ENCODE measurements around the gene SPRR2A. TPM values are rescaled to one million over a fixed set of nuclear protein-coding genes. Genes with fewer than 3 reads are reported as not detected.

Gene SPRR2A
- total RNA-seq (not detected), polyA plus RNA-seq (1 to 10 TPM in 1 of 3 donors, under 1 TPM in 1, not detected in 1; 0.42 to 2.4 TPM)

DNA sequence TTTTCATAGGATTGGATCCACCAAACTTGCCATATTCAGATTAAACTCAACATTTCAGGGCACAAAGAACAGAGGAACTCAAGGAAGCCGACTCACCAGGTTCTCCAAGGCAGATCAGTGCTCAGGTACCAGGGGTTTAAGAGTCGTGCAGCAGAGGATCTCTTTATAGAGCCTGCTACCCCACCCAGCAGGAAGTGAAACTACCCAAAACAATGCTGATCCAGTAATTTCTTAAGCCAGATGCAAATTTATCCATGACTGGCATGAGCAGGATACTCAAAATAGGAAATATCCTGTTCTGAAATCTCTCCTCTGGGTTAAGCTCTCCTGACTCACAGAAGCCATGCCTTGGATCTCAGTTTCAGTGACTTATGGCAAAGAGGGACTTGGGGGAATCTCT is at the start of gene SPRR2A:
Gene SPRR2A (minus strand): TSS at position 138 of the 400 bp plus-strand sequence. CDS start 777 bp downstream, outside the sequence.
- no peaks in the 10 kb centered on the region for H3K27me3 ChIP-seq
- intact Hi-C loops (cut with DNase I), result no loop called here
- DNase-seq, result no peak
- no peaks in the 10 kb centered on the region for H3K36me3 ChIP-seq
- no peak for TF ChIP-seq POLR2A (IDR thresholded peaks at IDR 0.05)
- no peak for TF ChIP-seq POLR2AphosphoS5 (IDR thresholded peaks at IDR 0.05)
- no peak for TF ChIP-seq EP300 (IDR thresholded peaks at IDR 0.05)
- TF ChIP-seq, protein P1, sequence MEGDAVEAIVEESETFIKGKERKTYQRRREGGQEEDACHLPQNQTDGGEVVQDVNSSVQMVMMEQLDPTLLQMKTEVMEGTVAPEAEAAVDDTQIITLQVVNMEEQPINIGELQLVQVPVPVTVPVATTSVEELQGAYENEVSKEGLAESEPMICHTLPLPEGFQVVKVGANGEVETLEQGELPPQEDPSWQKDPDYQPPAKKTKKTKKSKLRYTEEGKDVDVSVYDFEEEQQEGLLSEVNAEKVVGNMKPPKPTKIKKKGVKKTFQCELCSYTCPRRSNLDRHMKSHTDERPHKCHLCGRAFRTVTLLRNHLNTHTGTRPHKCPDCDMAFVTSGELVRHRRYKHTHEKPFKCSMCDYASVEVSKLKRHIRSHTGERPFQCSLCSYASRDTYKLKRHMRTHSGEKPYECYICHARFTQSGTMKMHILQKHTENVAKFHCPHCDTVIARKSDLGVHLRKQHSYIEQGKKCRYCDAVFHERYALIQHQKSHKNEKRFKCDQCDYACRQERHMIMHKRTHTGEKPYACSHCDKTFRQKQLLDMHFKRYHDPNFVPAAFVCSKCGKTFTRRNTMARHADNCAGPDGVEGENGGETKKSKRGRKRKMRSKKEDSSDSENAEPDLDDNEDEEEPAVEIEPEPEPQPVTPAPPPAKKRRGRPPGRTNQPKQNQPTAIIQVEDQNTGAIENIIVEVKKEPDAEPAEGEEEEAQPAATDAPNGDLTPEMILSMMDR (IDR thresholded peaks at IDR 0.05), result no peak
- 40 to 52% methylated on average over 2 of the region's 2 CpGs for WGBS, 2 donors
- H3K27ac ChIP-seq, result no peak within 1 kb of the TSS
- peaks cover 0 to 3% (median 0%) of the 10 kb centered on the region in 4 donors for H3K9me3 ChIP-seq
- H3K4me3 ChIP-seq, result no peak within 1 kb of the TSS
- no peaks in the 10 kb centered on the region for H3K4me1 ChIP-seq

DNA sequence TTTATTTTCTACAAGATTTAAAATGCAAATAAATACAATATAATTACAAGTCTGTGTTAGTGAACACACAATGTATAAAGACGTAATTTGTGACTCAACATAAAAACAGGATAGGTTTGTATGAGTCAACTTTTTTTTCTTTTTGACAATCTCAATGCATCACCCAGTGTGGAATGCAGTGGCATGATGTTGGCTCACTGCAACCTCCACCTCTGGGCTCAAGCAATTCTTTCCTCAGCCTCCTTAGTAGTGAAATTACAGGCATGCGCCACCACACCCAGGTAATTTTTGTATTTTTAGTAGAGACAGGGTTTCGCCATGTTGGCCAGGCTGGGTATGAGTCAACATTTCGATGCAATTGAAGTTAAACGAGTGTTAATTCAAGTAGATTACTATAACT is 42.9 kb upstream of the SPRR2A start:
- WGBS, 2 donors, result 73 to 87% methylated on average over 5 of the region's 5 CpGs
- H3K36me3 ChIP-seq, result no peaks in the 10 kb centered on the region
- intact Hi-C loops (cut with DNase I), result no loop called here
- no peaks in the 10 kb centered on the region for H3K4me1 ChIP-seq
- DNase-seq, result no peak
- no peaks in the 10 kb centered on the region for H3K9me3 ChIP-seq
- H3K4me3 ChIP-seq, result no peak overlapping the region
- no peaks in the 10 kb centered on the region for H3K27me3 ChIP-seq
- TF ChIP-seq EP300 (IDR thresholded peaks at IDR 0.05), result no peak
- TF ChIP-seq POLR2AphosphoS5 (IDR thresholded peaks at IDR 0.05), result no peak
- TF ChIP-seq, protein P1 (IDR thresholded peaks at IDR 0.05), result no peak
- TF ChIP-seq POLR2A (IDR thresholded peaks at IDR 0.05), result no peak
- H3K27ac ChIP-seq, result no peak overlapping the region

DNA sequence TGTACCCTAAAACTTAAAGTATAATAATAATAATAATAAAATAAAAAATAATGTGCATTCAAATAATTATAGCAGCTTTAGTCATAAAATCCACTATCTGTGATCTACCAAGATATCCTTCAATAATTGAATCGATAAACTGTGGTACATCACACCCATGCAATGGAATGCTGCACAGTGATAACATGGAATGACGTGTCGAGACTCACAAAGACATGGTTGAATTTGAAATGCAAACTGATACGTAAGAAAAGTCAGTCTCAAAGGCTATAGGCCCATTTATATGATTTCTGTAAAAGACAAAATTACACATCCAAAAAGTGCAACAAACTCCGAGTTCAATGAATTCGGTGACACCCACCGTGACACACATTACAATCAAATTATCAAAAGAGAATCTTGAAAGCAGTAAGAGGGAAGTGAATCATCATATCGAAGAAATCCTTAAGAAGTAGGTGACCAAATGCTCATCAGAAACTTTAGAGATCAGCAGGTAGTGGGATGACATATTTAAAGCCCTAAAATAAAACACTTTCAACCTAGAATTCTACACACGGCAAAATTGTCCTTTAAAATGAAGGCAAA is 42.2 kb upstream of the SPRR2A start:
- Histone ChIP-seq H3K27me3 (no peaks in the 10 kb centered on the region), H3K27ac (no peak overlapping the region), H3K36me3 (no peaks in the 10 kb centered on the region), H3K4me3 (no peak overlapping the region), H3K9me3 (no peaks in the 10 kb centered on the region), H3K4me1 (no peaks in the 10 kb centered on the region)
- 90 to 94% methylated on average over 9 of the region's 9 CpGs for WGBS, 2 donors
- TF ChIP-seq, protein P1 (IDR thresholded peaks at IDR 0.05), result no peak
- TF ChIP-seq POLR2A (IDR thresholded peaks at IDR 0.05), result no peak
- no peak for TF ChIP-seq POLR2AphosphoS5 (IDR thresholded peaks at IDR 0.05)
- DNase-seq, result no peak
- intact Hi-C loops (cut with DNase I), result no loop called here

DNA sequence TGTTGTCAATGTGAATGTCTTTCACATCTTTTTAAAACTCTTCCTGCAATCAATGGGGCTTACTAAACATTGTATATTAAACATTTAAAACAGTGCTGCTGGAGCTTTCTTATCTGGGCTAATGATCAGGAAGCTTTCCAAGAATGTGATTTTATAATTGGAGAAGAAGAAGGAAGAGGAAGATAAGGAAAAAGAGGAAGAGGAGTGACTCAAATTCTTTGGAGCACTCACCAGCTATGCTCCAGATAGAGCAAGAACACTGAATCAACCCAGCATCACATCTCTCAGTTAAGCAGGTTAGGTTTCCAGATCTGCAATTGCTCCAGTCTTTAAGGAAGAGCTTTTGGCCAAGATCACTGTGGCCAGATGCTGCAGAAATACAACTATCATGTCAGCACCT is 38.5 kb upstream of the SPRR2A start:
- no peaks in the 10 kb centered on the region for H3K36me3 ChIP-seq
- no peaks in the 10 kb centered on the region for H3K4me1 ChIP-seq
- H3K27ac ChIP-seq, result no peak overlapping the region
- H3K4me3 ChIP-seq, result no peak overlapping the region
- DNase-seq, result no peak
- intact Hi-C loops (cut with DNase I), result no loop called here
- H3K27me3 ChIP-seq, result no peaks in the 10 kb centered on the region
- TF ChIP-seq, protein P1 (IDR thresholded peaks at IDR 0.05), result no peak
- TF ChIP-seq POLR2AphosphoS5 (IDR thresholded peaks at IDR 0.05) (no peak), POLR2A (IDR thresholded peaks at IDR 0.05) (no peak), EP300 (IDR thresholded peaks at IDR 0.05) (no peak)
- H3K9me3 ChIP-seq, result no peaks in the 10 kb centered on the region

DNA sequence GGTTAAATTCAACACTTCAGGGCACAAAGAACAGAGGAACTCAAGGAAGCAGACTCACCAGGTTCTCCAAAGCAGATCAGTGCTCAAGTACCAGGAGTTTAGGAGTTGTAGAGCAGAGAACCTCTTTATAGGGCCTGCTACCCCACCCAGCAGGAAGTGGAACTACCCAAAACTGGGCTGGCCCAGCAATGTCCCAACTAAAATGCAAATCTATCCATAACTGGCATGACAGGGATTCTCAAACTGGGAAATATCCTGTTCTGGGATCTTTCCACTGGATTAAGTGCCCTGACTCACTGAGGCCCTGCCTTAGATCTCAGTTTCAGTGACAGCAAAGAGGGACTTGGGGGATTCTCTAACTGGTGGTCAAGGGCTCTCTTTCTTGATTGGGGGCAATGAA is 37.1 kb upstream of the SPRR2A start, which contains the start of gene SPRR2E:
Gene SPRR2E (minus strand): TSS at position 101 of the 400 bp plus-strand sequence. CDS start 775 bp downstream, outside the sequence.
- intact Hi-C loops (cut with DNase I), result no loop called here
- Histone ChIP-seq H3K27me3 (no peaks in the 10 kb centered on the region), H3K27ac (no peak within 1 kb of the TSS), H3K36me3 (no peaks in the 10 kb centered on the region), H3K4me1 (no peaks in the 10 kb centered on the region), H3K4me3 (no peak within 1 kb of the TSS), H3K9me3 (no peaks in the 10 kb centered on the region)
- no peak for TF ChIP-seq POLR2A (IDR thresholded peaks at IDR 0.05)
- no peak for DNase-seq

Measured in sigmoid colon (tissue), 7 donors.